HCT116 (cell line): ENCODE results near the gene PPP2R1B. TPM values are rescaled to one million over a fixed set of nuclear protein-coding genes. Genes with fewer than 3 reads are reported as not detected.

Experiments used
- ATAC-seq: fragments of 200-7000 bp; cut with Tn5 transposase; 2 replicates; pipeline ENCODE4 v1.9.1; 2020; ENCODE audit warnings: mild to moderate bottlenecking, moderate library complexity
- BruUV-seq: library from RNA; stranded (reverse); fragments of 400-500 nt; replicated peaks from 2 replicates; lab custom pipeline; 2021; lab: Mats Ljungman, UMichigan
- CTCF ChIA-PET: fragments of 300-600 bp; sonication (Branson Sonifier 250); formaldehyde crosslinking; loops from one replicate; lab custom pipeline; 2021; ENCODE audit warnings: antibody characterized with exemption; lab: Charles Lee
- POLR2A ChIA-PET: fragments of 300-600, 350-600 bp; sonication (Branson Sonifier 250); formaldehyde crosslinking; loops from one replicate; lab custom pipeline; 2021; ENCODE audit warnings: antibody characterized with exemption; lab: Charles Lee
- RAD21 ChIA-PET, 2 experiments: fragments of 300-600 bp; sonication (Branson Sonifier 250); formaldehyde crosslinking; loops; one replicate each; lab custom pipeline; 2023; ENCODE audit warnings: low total read pairs in 2 of 2; ENCODE audit not compliant: uncharacterized antibody in 2 of 2, unreplicated experiment in 2 of 2, low non-redundant PET in 1 of 2; lab: Charles Lee
- DNase-seq: peaks from one replicate; pipeline ENCODE4 v3.0.0-alpha.2; 2010; ENCODE audit warnings: low read depth, low spot score
- H2AFZ ChIP-seq: fragments of 200-600 bp; shearing (Covaris generic), sonication (generic); 2 replicates; pipeline ENCODE4 v1.6.1; 2017; ENCODE audit warnings: low read depth, mixed run types, mixed read lengths, antibody characterized with exemption, low read length; ENCODE audit not compliant: poor library complexity, severe bottlenecking
- H3K27ac ChIP-seq: 2 replicates; pipeline ENCODE4 v1.5.1; 2012; ENCODE audit warnings: low read depth, low read length
- H3K27me3 ChIP-seq: fragments of 200-600 bp; sonication (generic); 2 replicates; pipeline ENCODE4 v1.6.1; 2016; ENCODE audit warnings: mixed run types, low read length, mixed read lengths; ENCODE audit not compliant: insufficient read depth
- H3K36me3 ChIP-seq, 2 experiments: fragments of 200-500 bp in 1 of 2; fragments of 200-600 bp in 1 of 2; sonication (Bioruptor generic) in 1 of 2; sonication (generic) in 1 of 2; 2 replicates each; pipeline versions ENCODE4 v1.5.1 to v1.6.1; 2014 to 2016; ENCODE audit warnings: low read length in 2 of 2, inconsistent platforms in 1 of 2, mixed read lengths in 1 of 2, mixed run types in 1 of 2; ENCODE audit not compliant: insufficient read depth in 2 of 2, control insufficient read depth in 1 of 2
- H3K4me1 ChIP-seq, 2 experiments: fragments of 200-600 bp in 1 of 2; sonication (generic) in 1 of 2; 2 replicates each; pipeline versions ENCODE4 v1.5.1 to v1.6.1; 2012 to 2017; ENCODE audit warnings: low read length in 2 of 2, inconsistent platforms in 1 of 2, mild to moderate bottlenecking in 1 of 2, mixed read lengths in 1 of 2, mixed run types in 1 of 2, moderate library complexity in 1 of 2; ENCODE audit not compliant: insufficient read depth in 2 of 2, control insufficient read depth in 1 of 2
- H3K4me2 ChIP-seq: fragments of 200-600 bp; sonication (generic); 2 replicates; pipeline ENCODE4 v1.6.1; 2017; ENCODE audit warnings: mixed run types, low read length, mixed read lengths
- H3K4me3 ChIP-seq, 2 experiments: fragments of 200-600 bp in 1 of 2; sonication (generic) in 1 of 2; replicated peaks in 1 of 2; 2 replicates each; pipeline ENCODE4 v1.5.1; 2011 to 2016; ENCODE audit warnings: low read length in 2 of 2, control low read depth in 1 of 2, low read depth in 1 of 2, mild to moderate bottlenecking in 1 of 2, mixed read lengths in 1 of 2, mixed run types in 1 of 2
- H3K79me2 ChIP-seq: fragments of 200-600 bp; sonication (generic); 2 replicates; pipeline ENCODE4 v1.6.1; 2017; ENCODE audit warnings: mild to moderate bottlenecking, mixed run types, low read length, moderate library complexity, mixed read lengths; ENCODE audit not compliant: insufficient read depth
- H3K9ac ChIP-seq: fragments of 200-600 bp; sonication (generic); 2 replicates; pipeline ENCODE4 v1.6.1; 2016; ENCODE audit warnings: low read length, mixed read lengths
- H3K9me2 ChIP-seq: fragments of 200-600 bp; sonication (generic), shearing (Covaris generic); 2 replicates; pipeline ENCODE4 v1.6.1; 2017; ENCODE audit warnings: mixed run types, mild to moderate bottlenecking, moderate library complexity; ENCODE audit not compliant: insufficient read depth
- H3K9me3 ChIP-seq, 2 experiments: fragments of 200-500 bp in 1 of 2; fragments of 200-600 bp in 1 of 2; sonication (Bioruptor generic) in 1 of 2; sonication (generic) in 1 of 2; 2 replicates each; pipeline ENCODE4 v1.6.1; 2014 to 2017; ENCODE audit warnings: low read length in 2 of 2, mixed read lengths in 2 of 2, inconsistent platforms in 1 of 2, low read depth in 1 of 2, mild to moderate bottlenecking in 1 of 2, mixed run types in 1 of 2, moderate library complexity in 1 of 2; ENCODE audit not compliant: control insufficient read depth in 1 of 2, insufficient read depth in 1 of 2
- H4K20me1 ChIP-seq: fragments of 200-600 bp; sonication (generic), shearing (Covaris generic); 2 replicates; pipeline ENCODE4 v1.6.1; 2017; ENCODE audit warnings: mixed run types, mild to moderate bottlenecking, moderate library complexity; ENCODE audit not compliant: insufficient read depth
- FOSL1 ChIP-seq: IDR thresholded peaks from 2 replicates; pipeline ENCODE4 v1.6.1; 2012; ENCODE audit warnings: low read depth
- MAX ChIP-seq: IDR thresholded peaks from 2 replicates; pipeline ENCODE4 v1.6.1; 2012
- POLR2A ChIP-seq: IDR thresholded peaks from 2 replicates; pipeline ENCODE4 v1.7.0; 2011; ENCODE audit warnings: borderline replicate concordance; ENCODE audit not compliant: insufficient read depth, insufficient read length; ENCODE audit errors: extremely low read depth
- SIN3A ChIP-seq: IDR thresholded peaks from 2 replicates; pipeline ENCODE4 v1.6.1; 2012; ENCODE audit warnings: low read depth
- intact Hi-C: fragments of 100-400 bp; cut with micrococcal nuclease; formaldehyde crosslinking; loops from 2 replicates; pipeline ENCODE4 v1.10.0; 2022
- total RNA-seq: library from RNA; stranded (reverse); gene quantifications from one replicate; pipeline ENCODE4 v1.2.1, GENCODE V29; 2021; ENCODE audit not compliant: unreplicated experiment
- TF ChIP-seq, protein P1 (sequence below): IDR thresholded peaks from 2 replicates; pipeline ENCODE4 v1.6.1; 2012; ENCODE audit warnings: low read depth

PPP2R1B gene
- total RNA-seq, 1 experiment from 2014 or later, result 24.9 TPM

DNA sequence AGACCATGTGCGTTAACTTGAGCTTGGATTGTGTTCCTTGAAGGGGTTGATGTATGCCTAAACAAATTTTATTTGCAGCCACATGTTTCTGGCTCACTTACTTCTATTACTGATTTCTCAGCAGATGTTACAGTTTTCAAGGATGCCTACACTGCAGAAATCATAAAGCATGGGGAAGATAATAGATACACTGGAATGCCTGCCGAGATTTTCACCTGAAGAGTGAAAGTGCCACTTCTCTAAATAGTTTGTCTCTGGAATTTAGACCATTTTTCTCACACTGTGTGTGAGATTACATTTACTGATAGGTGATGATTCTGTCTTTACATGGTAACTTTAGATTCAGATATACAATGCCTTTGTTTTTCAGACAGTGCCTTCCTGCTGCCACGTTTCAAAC, 82.4 kb downstream of the PPP2R1B start:
- H3K9me2 ChIP-seq, result no peaks in the 10 kb centered on the region
- intact Hi-C loops, result loop anchor here (10.0 kb wide), 1 partner anchor 59 kb away; no protein-coding TSS in a partner anchor
- CTCF ChIA-PET, result no interaction called here
- TF ChIP-seq POLR2A (no peak), MAX (no peak), FOSL1 (no peak), SIN3A (no peak)
- TF ChIP-seq, protein P1, sequence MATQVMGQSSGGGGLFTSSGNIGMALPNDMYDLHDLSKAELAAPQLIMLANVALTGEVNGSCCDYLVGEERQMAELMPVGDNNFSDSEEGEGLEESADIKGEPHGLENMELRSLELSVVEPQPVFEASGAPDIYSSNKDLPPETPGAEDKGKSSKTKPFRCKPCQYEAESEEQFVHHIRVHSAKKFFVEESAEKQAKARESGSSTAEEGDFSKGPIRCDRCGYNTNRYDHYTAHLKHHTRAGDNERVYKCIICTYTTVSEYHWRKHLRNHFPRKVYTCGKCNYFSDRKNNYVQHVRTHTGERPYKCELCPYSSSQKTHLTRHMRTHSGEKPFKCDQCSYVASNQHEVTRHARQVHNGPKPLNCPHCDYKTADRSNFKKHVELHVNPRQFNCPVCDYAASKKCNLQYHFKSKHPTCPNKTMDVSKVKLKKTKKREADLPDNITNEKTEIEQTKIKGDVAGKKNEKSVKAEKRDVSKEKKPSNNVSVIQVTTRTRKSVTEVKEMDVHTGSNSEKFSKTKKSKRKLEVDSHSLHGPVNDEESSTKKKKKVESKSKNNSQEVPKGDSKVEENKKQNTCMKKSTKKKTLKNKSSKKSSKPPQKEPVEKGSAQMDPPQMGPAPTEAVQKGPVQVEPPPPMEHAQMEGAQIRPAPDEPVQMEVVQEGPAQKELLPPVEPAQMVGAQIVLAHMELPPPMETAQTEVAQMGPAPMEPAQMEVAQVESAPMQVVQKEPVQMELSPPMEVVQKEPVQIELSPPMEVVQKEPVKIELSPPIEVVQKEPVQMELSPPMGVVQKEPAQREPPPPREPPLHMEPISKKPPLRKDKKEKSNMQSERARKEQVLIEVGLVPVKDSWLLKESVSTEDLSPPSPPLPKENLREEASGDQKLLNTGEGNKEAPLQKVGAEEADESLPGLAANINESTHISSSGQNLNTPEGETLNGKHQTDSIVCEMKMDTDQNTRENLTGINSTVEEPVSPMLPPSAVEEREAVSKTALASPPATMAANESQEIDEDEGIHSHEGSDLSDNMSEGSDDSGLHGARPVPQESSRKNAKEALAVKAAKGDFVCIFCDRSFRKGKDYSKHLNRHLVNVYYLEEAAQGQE, result no peak
- TF ChIP-seq, all 23 proteins: peak for 0
- no peaks in the 10 kb centered on the region for H3K9me3 ChIP-seq
- no peak overlapping the region for H3K4me3 ChIP-seq
- RAD21 ChIA-PET, result no interaction called here
- no peak overlapping the region for H3K9ac ChIP-seq
- no peaks in the 10 kb centered on the region for H3K4me1 ChIP-seq
- no peak for DNase-seq
- ATAC-seq, result no peak
- no peaks in the 10 kb centered on the region for H3K79me2 ChIP-seq
- H2AFZ ChIP-seq, result no peak overlapping the region
- 0 out of 4 replicates have a peak, but pooled peaks cover 0 to 4% of the 10 kb centered on the region in 2 experiments for H3K36me3 ChIP-seq
- H3K27ac ChIP-seq, result no peak overlapping the region
- no peaks in the 10 kb centered on the region for H4K20me1 ChIP-seq
- H3K4me2 ChIP-seq, result no peak overlapping the region
- no TSS peak for BruUV-seq
- no peaks in the 10 kb centered on the region for H3K27me3 ChIP-seq
- POLR2A ChIA-PET, result no interaction called here
